Measurements from ENCODE around the gene HBM. TPM values are rescaled to one million over a fixed set of nuclear protein-coding genes. Genes with fewer than 3 reads are reported as not detected.
A peak's percentile ranks its signal among the peaks of the same experiment; 100 is the strongest.
"Not testable (repeated sequence)": the region's sequence is repeated elsewhere in the genome, so short reads cannot be mapped to it uniquely, and the experiment has no call there.

Gene HBM
- polyA plus RNA-seq, 1 of the 3 experiments (the other 2 are of a cell fraction): not detected

- H3K79me2 ChIP-seq (ENCODE audit: insufficient read depth): not testable (repeated sequence)
Measured at GRCh38 chr16:163696-164095, 2.1 kb upstream of the HBM start.

GRCh38 chr16:164134-164823 is 1.5 kb upstream of the HBM start:
- H3F3A ChIP-seq (replicated peaks; ENCODE audit: insufficient read depth); H3K9me2 ChIP-seq; H3K4me2 ChIP-seq; H2AFZ ChIP-seq (ENCODE audit: low read depth); POLR2A ChIA-PET; H3K79me2 ChIP-seq (ENCODE audit: insufficient read depth); H3K36me3 ChIP-seq (replicated peaks in 1 of 2; ENCODE audit: control insufficient read depth in 1 of 2, insufficient read depth in 2 of 2, low read length in 1 of 2); H3K9ac ChIP-seq; H3K27ac ChIP-seq (ENCODE audit: low read depth in 2 of 2, low read length in 1 of 2); DNase-seq; H3K4me3 ChIP-seq (ENCODE audit: low read depth in 2 of 2, low read length in 1 of 2); H3K9me3 ChIP-seq; H4K20me1 ChIP-seq (ENCODE audit: insufficient read depth): not testable (repeated sequence)
- CTCF ChIA-PET: interaction anchor here (1.3 to 2.5 kb wide), 4 partner anchors 16 to 198 kb away, joined by 3 to 18 read pairs (median 8); partner anchors contain the start of gene HBQ1
- Histone ChIP-seq H3K4me1 (ENCODE audit: control insufficient read depth in 1 of 2, insufficient read depth in 2 of 2, low read depth in 1 of 2, low read length in 1 of 2) (peaks cover 0 to 13% of the 10 kb centered on the region in 2 experiments; a peak in 1 of 4 replicates), H3K27me3 (ENCODE audit: insufficient read depth) (peaks cover 28% of the 10 kb centered on the region)
- WGBS (ENCODE audit: low lambda C conversion rate): no CpG with 5 or more reads among the region's 80 CpGs

More at GRCh38 chr16:163696-164095, 2.1 kb upstream of the HBM start:
- H2AFZ ChIP-seq (ENCODE audit: low read depth); H3K36me3 ChIP-seq (replicated peaks in 1 of 2; ENCODE audit: control insufficient read depth in 1 of 2, insufficient read depth in 2 of 2, low read length in 1 of 2); DNase-seq; H3K4me3 ChIP-seq (ENCODE audit: low read depth in 2 of 2, low read length in 1 of 2); H3K9me2 ChIP-seq; H3F3A ChIP-seq (replicated peaks; ENCODE audit: insufficient read depth); POLR2A ChIA-PET; CTCF ChIA-PET; H4K20me1 ChIP-seq (ENCODE audit: insufficient read depth); H3K9me3 ChIP-seq; H3K9ac ChIP-seq; H3K27ac ChIP-seq (ENCODE audit: low read depth in 2 of 2, low read length in 1 of 2); H3K4me2 ChIP-seq: not testable (repeated sequence)
- 82% methylated on average over 2 of the region's 3 CpGs for WGBS (ENCODE audit: low lambda C conversion rate)
- Histone ChIP-seq H3K27me3 (ENCODE audit: insufficient read depth) (peaks cover 28% of the 10 kb centered on the region), H3K4me1 (ENCODE audit: control insufficient read depth in 1 of 2, insufficient read depth in 2 of 2, low read depth in 1 of 2, low read length in 1 of 2) (peaks cover 0 to 13% of the 10 kb centered on the region in 2 experiments; a peak in 1 of 4 replicates)

DNA sequence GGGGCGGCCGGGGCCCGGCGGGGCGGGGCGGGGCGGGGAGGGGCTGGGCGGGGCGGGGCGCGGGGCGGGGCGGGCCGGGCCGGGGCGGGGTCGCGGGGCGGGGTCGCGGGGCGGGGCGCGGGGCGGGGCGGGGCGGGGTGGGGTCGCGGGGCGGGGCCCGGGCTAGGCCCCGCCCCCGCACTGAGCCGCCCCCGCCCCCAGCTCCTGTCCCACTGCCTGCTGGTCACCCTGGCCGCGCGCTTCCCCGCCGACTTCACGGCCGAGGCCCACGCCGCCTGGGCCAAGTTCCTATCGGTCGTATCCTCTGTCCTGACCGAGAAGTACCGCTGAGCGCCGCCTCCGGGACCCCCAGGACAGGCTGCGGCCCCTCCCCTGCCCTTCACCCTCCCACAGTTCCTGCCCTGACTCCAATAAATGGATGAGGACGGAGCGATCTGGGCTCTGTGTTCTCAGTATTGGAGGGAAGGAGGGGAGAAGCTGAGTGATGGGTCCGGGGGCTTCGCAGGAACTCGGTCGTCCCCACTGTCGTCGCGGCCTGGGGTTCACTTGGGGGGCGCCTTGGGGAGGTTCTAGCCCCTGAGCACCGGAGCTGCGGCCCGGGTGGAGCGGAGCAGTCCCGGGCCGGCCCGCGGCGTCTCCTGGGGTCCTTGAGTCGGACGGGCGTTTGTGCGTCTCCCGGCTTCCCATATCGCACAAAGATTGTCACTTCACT is 795 bp upstream of the HBM start:
- Histone ChIP-seq H3F3A (replicated peaks; ENCODE audit: insufficient read depth) (no peaks in the 10 kb centered on the region), H3K36me3 (replicated peaks in 1 of 2; ENCODE audit: control insufficient read depth in 1 of 2, insufficient read depth in 2 of 2, low read length in 1 of 2) (no peaks in the 10 kb centered on the region), H3K4me3 (ENCODE audit: low read depth in 2 of 2, low read length in 1 of 2) (peak overlapping the region in 1 of 2 experiments; percentile 32; a peak in 2 of 4 replicates), H3K9me2 (no peaks in the 10 kb centered on the region), H4K20me1 (ENCODE audit: insufficient read depth) (peaks cover 4% of the 10 kb centered on the region; the same call in 1 of the 2 replicates), H3K4me1 (ENCODE audit: control insufficient read depth in 1 of 2, insufficient read depth in 2 of 2, low read depth in 1 of 2, low read length in 1 of 2) (peaks cover 0 to 13% of the 10 kb centered on the region in 2 experiments; a peak in 1 of 4 replicates), H3K79me2 (ENCODE audit: insufficient read depth) (no peaks in the 10 kb centered on the region), H3K9me3 (no peaks in the 10 kb centered on the region), H2AFZ (ENCODE audit: low read depth) (no peak overlapping the region), H3K27ac (ENCODE audit: low read depth in 2 of 2, low read length in 1 of 2) (no peak overlapping the region), H3K27me3 (ENCODE audit: insufficient read depth) (peaks cover 28% of the 10 kb centered on the region), H3K4me2 (peak overlapping the region; percentile 74), H3K9ac (no peak overlapping the region)
- ChIA-PET CTCF (interaction anchor here (1.0 to 2.8 kb wide), 8 partner anchors 9 to 197 kb away, joined by 3 to 18 read pairs (median 5); partner anchors contain the start of gene HBQ1), POLR2A (no interaction called here)
- TF ChIP-seq MXI1 (IDR thresholded peaks at IDR 0.05; ENCODE audit: low read depth, low read length) (no peak), CHD2 (IDR thresholded peaks at IDR 0.05; ENCODE audit: low read length, partially characterized antibody) (no peak), JUND (IDR thresholded peaks at IDR 0.05) (no peak), CTCF (IDR thresholded peaks at IDR 0.05) (no peak), NRF1 (IDR thresholded peaks at IDR 0.05; ENCODE audit: low read depth, low read length) (no peak)
- TF ChIP-seq, protein P1, sequence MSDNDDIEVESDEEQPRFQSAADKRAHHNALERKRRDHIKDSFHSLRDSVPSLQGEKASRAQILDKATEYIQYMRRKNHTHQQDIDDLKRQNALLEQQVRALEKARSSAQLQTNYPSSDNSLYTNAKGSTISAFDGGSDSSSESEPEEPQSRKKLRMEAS (IDR thresholded peaks at IDR 0.05; ENCODE audit: low read depth): no peak
- peak; percentile 94 for DNase-seq
- 8% methylated on average over 8 of the region's 77 CpGs for WGBS (ENCODE audit: low lambda C conversion rate)

Data from SK-N-SH (cell line).